Nephron (organoid): ENCODE results near the gene TMEM69.
"Not testable (repeated sequence)": the region's sequence is repeated elsewhere in the genome, so short reads cannot be mapped to it uniquely, and the experiment has no call there.

ENCODE experiments used
- H3K27ac Mint-ChIP-seq, 3 experiments: 2 replicates each; pipeline ENCODE4 v1.8.0; 2020; ENCODE audit warnings: mixed read lengths in 3 of 3, mild to moderate bottlenecking in 2 of 3, moderate library complexity in 1 of 3
- H3K27me3 Mint-ChIP-seq: 2 replicates; pipeline ENCODE4 v1.8.0; 2021; ENCODE audit warnings: low read depth, mild to moderate bottlenecking, moderate library complexity, mixed read lengths
- H3K36me3 Mint-ChIP-seq: 2 replicates; pipeline ENCODE4 v1.8.0; 2020; ENCODE audit warnings: low read depth, mixed read lengths
- H3K4me1 Mint-ChIP-seq: 2 replicates; pipeline ENCODE4 v1.8.0; 2020; ENCODE audit warnings: mixed read lengths
- H3K4me3 Mint-ChIP-seq, 3 experiments: 2 replicates each; pipeline ENCODE4 v1.8.0; 2020; ENCODE audit warnings: mild to moderate bottlenecking in 3 of 3, mixed read lengths in 3 of 3, moderate library complexity in 2 of 3
- H3K9me3 Mint-ChIP-seq: 2 replicates; pipeline ENCODE4 v1.8.0; 2020; ENCODE audit warnings: mixed read lengths
- TF ChIP-seq, protein P1 (sequence below), 3 experiments: fragments of 200-600 bp; sonication (generic); IDR thresholded peaks; one replicate each; pipeline ENCODE4 v1.5.0; 2021; ENCODE audit warnings: antibody characterized with exemption in 3 of 3; ENCODE audit not compliant: unreplicated experiment in 3 of 3

Gene TMEM69

DNA sequence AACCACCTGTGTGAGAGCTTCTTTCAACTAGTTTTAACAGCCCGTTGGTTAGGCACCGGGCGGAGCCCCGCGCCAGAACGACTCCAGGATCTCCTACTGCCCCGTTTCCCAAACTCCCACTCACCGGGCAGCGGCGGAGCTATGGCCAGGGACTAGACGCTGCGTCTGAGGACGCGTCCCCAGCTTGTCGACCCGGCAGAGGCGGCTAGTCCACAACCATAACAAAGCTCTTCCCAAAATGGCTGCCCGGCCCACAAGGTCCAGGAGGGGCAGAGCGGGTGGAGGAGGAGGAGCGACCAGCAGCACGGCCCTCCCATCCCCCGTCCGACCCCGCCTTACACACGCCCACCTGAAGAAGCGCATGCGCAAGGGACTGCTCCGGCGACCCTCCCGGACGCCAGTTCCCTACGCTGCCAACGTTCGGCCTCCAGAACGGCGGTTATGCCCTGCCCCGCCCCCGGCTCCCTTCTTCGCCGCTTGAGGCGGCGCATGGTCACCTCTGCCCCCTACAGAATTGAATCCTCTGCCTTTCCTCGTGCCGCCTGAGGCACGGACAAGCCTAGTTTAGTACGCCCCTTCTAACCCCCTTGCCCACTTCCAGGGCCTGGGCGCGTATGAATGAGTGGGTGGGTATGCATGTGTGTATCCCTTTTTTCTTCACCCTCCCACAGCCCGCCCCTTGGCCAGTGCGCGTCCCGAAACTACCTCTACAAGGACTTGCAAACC, 1.5 kb upstream of the TMEM69 start, which contains the start of gene GPBP1L1:
GPBP1L1 (minus strand) TSS at position 246 of the 726 bp plus-strand sequence. CDS start 27,446 bp downstream, outside the sequence.
- Mint-ChIP-seq H3K36me3 (peaks cover 6% of the 10 kb centered on the region), H3K27ac (peak within 1 kb of the TSS; percentile 100), H3K4me1 (peaks cover 36% of the 10 kb centered on the region), H3K27me3 (no peaks in the 10 kb centered on the region), H3K9me3 (no peaks in the 10 kb centered on the region), H3K4me3 (peak within 1 kb of the TSS; percentile 98 to 100 (median 98))
- TF ChIP-seq, protein P1, sequence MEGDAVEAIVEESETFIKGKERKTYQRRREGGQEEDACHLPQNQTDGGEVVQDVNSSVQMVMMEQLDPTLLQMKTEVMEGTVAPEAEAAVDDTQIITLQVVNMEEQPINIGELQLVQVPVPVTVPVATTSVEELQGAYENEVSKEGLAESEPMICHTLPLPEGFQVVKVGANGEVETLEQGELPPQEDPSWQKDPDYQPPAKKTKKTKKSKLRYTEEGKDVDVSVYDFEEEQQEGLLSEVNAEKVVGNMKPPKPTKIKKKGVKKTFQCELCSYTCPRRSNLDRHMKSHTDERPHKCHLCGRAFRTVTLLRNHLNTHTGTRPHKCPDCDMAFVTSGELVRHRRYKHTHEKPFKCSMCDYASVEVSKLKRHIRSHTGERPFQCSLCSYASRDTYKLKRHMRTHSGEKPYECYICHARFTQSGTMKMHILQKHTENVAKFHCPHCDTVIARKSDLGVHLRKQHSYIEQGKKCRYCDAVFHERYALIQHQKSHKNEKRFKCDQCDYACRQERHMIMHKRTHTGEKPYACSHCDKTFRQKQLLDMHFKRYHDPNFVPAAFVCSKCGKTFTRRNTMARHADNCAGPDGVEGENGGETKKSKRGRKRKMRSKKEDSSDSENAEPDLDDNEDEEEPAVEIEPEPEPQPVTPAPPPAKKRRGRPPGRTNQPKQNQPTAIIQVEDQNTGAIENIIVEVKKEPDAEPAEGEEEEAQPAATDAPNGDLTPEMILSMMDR (IDR thresholded peaks at IDR 0.05; ENCODE audit: unreplicated experiment in 3 of 3), result no peak

DNA sequence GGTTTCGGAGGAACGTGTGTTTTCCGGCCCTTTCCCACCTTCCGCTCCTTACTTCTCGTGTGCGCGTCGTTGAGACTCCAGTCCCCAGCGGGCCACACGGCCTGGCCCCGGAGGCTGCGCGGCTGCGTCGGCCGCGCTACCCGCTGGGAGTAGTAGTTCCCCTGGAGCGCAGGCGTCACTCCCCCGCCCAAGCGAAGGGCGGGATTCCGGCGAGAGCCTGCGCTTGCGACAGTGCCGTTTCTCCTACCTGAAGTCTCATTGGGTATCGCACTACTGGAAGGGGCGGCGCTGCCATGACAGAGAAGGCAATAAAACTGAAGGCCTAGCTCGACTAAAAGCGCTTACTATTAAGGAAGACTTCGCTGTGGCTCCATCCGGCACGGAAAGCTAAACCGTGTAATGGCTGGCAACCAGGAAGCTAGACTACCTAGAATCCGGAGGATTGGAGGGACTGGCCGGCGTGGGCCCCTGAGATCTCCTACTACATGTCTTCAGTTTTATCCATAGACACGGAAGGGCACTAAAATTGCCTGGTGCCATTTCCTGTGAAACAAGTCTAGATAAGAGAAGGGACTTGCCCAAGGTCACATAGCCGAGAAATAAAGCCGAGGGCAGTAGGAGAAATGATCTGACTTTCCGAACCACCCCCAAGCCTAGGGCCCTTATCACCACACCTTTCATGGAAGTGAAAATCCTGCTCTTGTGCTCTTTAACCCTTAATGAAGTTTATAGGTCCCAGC, 797 bp upstream of the TMEM69 start:
- Mint-ChIP-seq H3K27me3 (no peaks in the 10 kb centered on the region), H3K4me1 (peaks cover 36% of the 10 kb centered on the region), H3K36me3 (peaks cover 7% of the 10 kb centered on the region), H3K27ac (peak overlapping the region; percentile 100), H3K9me3 (no peaks in the 10 kb centered on the region), H3K4me3 (peak overlapping the region; percentile 98 to 100 (median 98))
- TF ChIP-seq, protein P1 (IDR thresholded peaks at IDR 0.05; ENCODE audit: unreplicated experiment in 3 of 3), result no peak

DNA sequence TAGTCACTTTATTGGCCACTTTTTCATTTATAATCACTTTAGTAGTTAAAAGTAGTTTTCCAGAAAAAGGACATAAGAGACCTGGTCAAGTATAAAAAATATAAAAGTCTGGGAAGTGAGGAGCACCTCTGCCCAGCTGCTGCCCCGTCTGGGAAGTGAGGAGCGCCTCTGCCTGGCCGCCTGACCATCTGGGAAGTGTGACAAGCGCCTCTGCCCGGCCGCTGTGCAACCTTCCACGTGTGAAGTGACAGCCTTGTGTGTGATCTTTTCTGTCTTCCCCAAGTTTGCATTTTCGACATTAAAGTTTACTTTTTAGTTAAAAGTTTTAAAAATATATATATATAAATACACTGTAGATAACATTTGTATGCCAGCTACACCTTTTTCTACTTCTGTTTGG, 5.8 kb downstream of the TMEM69 start:
- peaks cover 36% of the 10 kb centered on the region for H3K36me3 Mint-ChIP-seq
- not testable (repeated sequence) for H3K27me3 Mint-ChIP-seq, H3K9me3 Mint-ChIP-seq, H3K4me3 Mint-ChIP-seq, H3K27ac Mint-ChIP-seq, H3K4me1 Mint-ChIP-seq

DNA sequence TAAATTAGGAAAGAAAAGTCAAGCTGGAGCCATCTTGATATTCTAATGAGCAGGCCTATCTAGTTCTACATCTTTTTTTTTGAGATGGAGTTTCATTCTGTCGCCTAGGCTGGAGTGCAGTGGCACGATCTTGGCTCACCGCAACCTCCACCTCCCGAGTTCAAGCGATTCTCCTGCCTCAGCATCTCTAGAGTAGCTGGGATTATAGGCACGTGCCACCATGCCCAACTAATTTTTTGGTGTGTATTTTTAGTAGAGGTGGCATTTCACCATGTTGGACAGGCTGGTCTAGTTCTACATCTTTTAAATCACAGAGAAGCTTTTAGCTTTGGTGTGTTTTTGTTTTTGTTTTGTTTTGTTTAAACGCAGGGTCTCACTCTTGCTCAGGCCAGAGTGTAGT, 6.8 kb downstream of the TMEM69 start:
- no peaks in the 10 kb centered on the region for H3K27me3 Mint-ChIP-seq
- H3K4me3 Mint-ChIP-seq, result no peak overlapping the region
- H3K27ac Mint-ChIP-seq, result no peak overlapping the region
- TF ChIP-seq, protein P1 (IDR thresholded peaks at IDR 0.05; ENCODE audit: unreplicated experiment in 3 of 3), result no peak
- H3K9me3 Mint-ChIP-seq, result no peaks in the 10 kb centered on the region
- H3K4me1 Mint-ChIP-seq, result no peaks in the 10 kb centered on the region
- H3K36me3 Mint-ChIP-seq, result peaks cover 36% of the 10 kb centered on the region

DNA sequence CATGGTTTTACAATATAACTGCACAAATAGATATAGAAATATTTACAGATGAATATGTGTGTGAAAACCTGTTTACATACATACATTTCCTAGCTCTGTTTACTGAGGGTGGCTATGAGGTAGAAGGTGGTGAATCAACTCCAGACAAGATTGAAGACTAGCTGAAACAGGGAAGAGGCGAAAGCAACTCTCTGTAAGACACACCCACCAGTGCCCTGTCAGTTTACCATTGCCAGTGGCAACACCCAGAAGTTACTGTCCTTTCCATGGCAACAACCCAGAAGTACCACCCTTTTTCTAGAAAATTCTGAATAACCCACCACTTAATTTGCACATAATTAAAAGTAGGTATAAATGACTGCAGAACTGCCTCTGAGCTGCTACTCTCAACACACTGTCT, 16.7 kb downstream of the TMEM69 start:
- Mint-ChIP-seq H3K9me3 (peaks cover 8% of the 10 kb centered on the region), H3K4me1 (no peaks in the 10 kb centered on the region), H3K27ac (no peak overlapping the region), H3K36me3 (peaks cover 43% of the 10 kb centered on the region), H3K27me3 (no peaks in the 10 kb centered on the region), H3K4me3 (no peak overlapping the region)
- TF ChIP-seq, protein P1 (IDR thresholded peaks at IDR 0.05; ENCODE audit: unreplicated experiment in 3 of 3), result no peak

DNA sequence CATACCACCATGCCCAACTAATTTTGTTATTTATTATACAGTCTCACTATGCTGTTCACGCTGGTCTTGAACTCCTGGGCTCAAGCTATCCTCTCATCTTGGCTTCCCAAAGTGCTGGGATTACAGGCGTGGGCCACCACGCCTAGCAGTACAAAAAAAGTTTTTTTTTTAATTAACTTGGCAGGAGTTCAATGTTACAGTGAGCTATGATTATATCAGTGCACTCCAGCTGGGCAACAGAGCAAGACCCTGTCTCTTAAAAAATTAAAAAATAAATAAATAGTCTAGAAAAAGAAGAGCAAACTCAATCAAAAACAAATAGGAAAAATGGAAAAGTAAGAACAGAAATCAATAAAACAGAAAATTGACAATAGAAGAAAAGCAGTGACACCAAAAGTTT, 25.7 kb downstream of the TMEM69 start:
- no peak overlapping the region for H3K27ac Mint-ChIP-seq
- H3K4me1 Mint-ChIP-seq, result no peaks in the 10 kb centered on the region
- no peaks in the 10 kb centered on the region for H3K9me3 Mint-ChIP-seq
- H3K27me3 Mint-ChIP-seq, result no peaks in the 10 kb centered on the region
- peaks cover 41% of the 10 kb centered on the region for H3K36me3 Mint-ChIP-seq
- TF ChIP-seq, protein P1 (IDR thresholded peaks at IDR 0.05; ENCODE audit: unreplicated experiment in 3 of 3), result no peak
- H3K4me3 Mint-ChIP-seq, result no peak overlapping the region
